Lung (tissue), 12 donors: ENCODE measurements around the gene ARHGAP15. TPM values are rescaled to one million over a fixed set of nuclear protein-coding genes. Genes with fewer than 3 reads are reported as not detected.

ENCODE experiments used
- ATAC-seq: fragments of 200-7000 bp; cut with Tn5 transposase; one replicate; pipeline ENCODE4 v1.9.1; 2020; ENCODE audit warnings: moderate number of reproducible peaks; ENCODE audit not compliant: insufficient read depth, low FRiP score
- DNase-seq, 3 donors: peaks; one replicate each; pipeline ENCODE4 v3.0.0-alpha.2; 2013 to 2017
- H3K27ac ChIP-seq, 2 donors: one replicate each; pipeline ENCODE4 v1.5.1; 2013; ENCODE audit warnings: mild to moderate bottlenecking in 2 of 2, moderate library complexity in 2 of 2, control low read depth in 1 of 2, inconsistent platforms in 1 of 2, low read depth in 1 of 2, low read length in 1 of 2
- H3K27me3 ChIP-seq, 3 donors: one replicate each; pipeline ENCODE4 v1.5.1; 2013; ENCODE audit warnings: low read length in 2 of 3; ENCODE audit not compliant: control insufficient read depth in 3 of 3, insufficient read depth in 3 of 3
- H3K36me3 ChIP-seq, 4 donors: one replicate each; pipeline ENCODE4 v1.5.1; 2013; ENCODE audit warnings: low read length in 4 of 4, mild to moderate bottlenecking in 1 of 4, moderate library complexity in 1 of 4; ENCODE audit not compliant: control insufficient read depth in 4 of 4, insufficient read depth in 4 of 4
- H3K4me1 ChIP-seq, 5 donors: one replicate each; pipeline ENCODE4 v1.5.1; 2013; ENCODE audit warnings: low read length in 5 of 5, mild to moderate bottlenecking in 2 of 5, moderate library complexity in 1 of 5; ENCODE audit not compliant: control insufficient read depth in 5 of 5, insufficient read depth in 5 of 5
- H3K4me3 ChIP-seq: one replicate; pipeline ENCODE4 v1.5.1; 2013; ENCODE audit warnings: mild to moderate bottlenecking, control low read depth, moderate library complexity
- H3K9ac ChIP-seq, 2 donors: one replicate each; pipeline ENCODE4 v1.5.1; 2013; ENCODE audit warnings: low read length in 2 of 2, control low read depth in 1 of 2; ENCODE audit not compliant: insufficient read depth in 1 of 2
- H3K9me3 ChIP-seq, 4 donors: one replicate each; pipeline ENCODE4 v1.5.1; 2013; ENCODE audit warnings: low read length in 3 of 4, mild to moderate bottlenecking in 1 of 4, moderate library complexity in 1 of 4; ENCODE audit not compliant: control insufficient read depth in 4 of 4, insufficient read depth in 3 of 4
- CTCF ChIP-seq: IDR thresholded peaks from 2 replicates; pipeline ENCODE4 v1.5.1; 2012; ENCODE audit warnings: mild to moderate bottlenecking; ENCODE audit errors: control extremely low read depth, extremely low read depth
- WGBS, 2 donors: extraction: QIAGEN DNeasy Blood & Tissue Kit; methylation state at CpG; one replicate each; pipeline ENCODE4 v1.1.7; 2013; 5-methylcytosine and 5-hydroxymethylcytosine counted together
- polyA plus RNA-seq, 2 donors: library from polyadenylated mRNA; stranded (reverse); fragments of 200-250 nt; gene quantifications; one replicate each; pipeline ENCODE4 v1.2.1, GENCODE V29; 2013
- total RNA-seq, 2 donors: library from RNA; depleted of rRNA in 1 of 2; stranded (reverse); fragments of >200 nt in 1 of 2; gene quantifications; one replicate each; pipeline ENCODE4 v1.2.1, GENCODE V29; 2014 to 2021
- donor health status: control.
- donor health status: control.
- donor health status: Bipolar disorder and iron deficiency.
- donor health status: healthy.
- donor health status: DM: yes; HTN: yes; CAD: no.

The ARHGAP15 gene
- total and polyA plus RNA-seq, 4 donors = 5.9 to 74.3 (median 13.2) TPM

GRCh38 chr2:143736904-143737303 lies 607.7 kb downstream of the ARHGAP15 start:
- 92 to 98% methylated on average over 3 of the region's 3 CpGs for WGBS, 2 donors
- Histone ChIP-seq H3K4me3 (no peak overlapping the region), H3K27ac (no peak overlapping the region), H3K4me1 (peaks cover 0 to 20% (median 0%) of the 10 kb centered on the region in 5 donors), H3K27me3 (no peaks in the 10 kb centered on the region), H3K9me3 (no peaks in the 10 kb centered on the region), H3K36me3 (no peaks in the 10 kb centered on the region), H3K9ac (no peak overlapping the region)
- ATAC-seq (no peak), DNase-seq (no peak)
- TF ChIP-seq CTCF = no peak

- no peak overlapping the region for H3K27ac ChIP-seq
- ATAC-seq = no peak
- no peak overlapping the region for H3K9ac ChIP-seq
- DNase-seq = no peak
- H3K27me3 ChIP-seq = no peaks in the 10 kb centered on the region
- TF ChIP-seq CTCF = no peak
- no peaks in the 10 kb centered on the region for H3K36me3 ChIP-seq
- WGBS, 2 donors = 96 to 97% methylated on average over 5 of the region's 5 CpGs
- no peak overlapping the region for H3K4me3 ChIP-seq
- no peaks in the 10 kb centered on the region for H3K9me3 ChIP-seq
- H3K4me1 ChIP-seq = peaks cover 0 to 40% (median 9%) of the 10 kb centered on the region in 5 donors
These were observed 611.2 kb downstream of the ARHGAP15 start for GRCh38 chr2:143740431-143740830.

- H3K9me3 ChIP-seq = no peaks in the 10 kb centered on the region
- TF ChIP-seq CTCF = no peak
- no peak overlapping the region for H3K4me3 ChIP-seq
- H3K9ac ChIP-seq = no peak overlapping the region
- H3K27ac ChIP-seq = no peak overlapping the region
- no peaks in the 10 kb centered on the region for H3K27me3 ChIP-seq
- peaks cover 0 to 43% (median 9%) of the 10 kb centered on the region in 5 donors for H3K4me1 ChIP-seq
- no peaks in the 10 kb centered on the region for H3K36me3 ChIP-seq
- peak in 2 of 3 donors; percentile 50 to 57 for DNase-seq
- ATAC-seq = no peak
These were observed 612.0 kb downstream of the ARHGAP15 start for GRCh38 chr2:143741205-143741604.

GRCh38 chr2:143742581-143742980 lies 613.4 kb downstream of the ARHGAP15 start:
- ATAC-seq = no peak
- no peak for TF ChIP-seq CTCF
- Histone ChIP-seq H3K9me3 (no peaks in the 10 kb centered on the region), H3K36me3 (no peaks in the 10 kb centered on the region), H3K27ac (no peak overlapping the region), H3K4me1 (peaks cover 0 to 43% (median 9%) of the 10 kb centered on the region in 5 donors), H3K27me3 (no peaks in the 10 kb centered on the region), H3K9ac (no peak overlapping the region), H3K4me3 (no peak overlapping the region)
- peak; percentile 74 to 91 (median 89) for DNase-seq
- 73 to 82% methylated on average over 5 of the region's 5 CpGs for WGBS, 2 donors
